ENCODE data around the gene E2F3. TPM values are rescaled to one million over a fixed set of nuclear protein-coding genes. Genes with fewer than 3 reads are reported as not detected.

E2F3 gene
- total RNA-seq, 1 experiment from 2014 or later = 30.2 TPM

- TF ChIP-seq, protein P1, sequence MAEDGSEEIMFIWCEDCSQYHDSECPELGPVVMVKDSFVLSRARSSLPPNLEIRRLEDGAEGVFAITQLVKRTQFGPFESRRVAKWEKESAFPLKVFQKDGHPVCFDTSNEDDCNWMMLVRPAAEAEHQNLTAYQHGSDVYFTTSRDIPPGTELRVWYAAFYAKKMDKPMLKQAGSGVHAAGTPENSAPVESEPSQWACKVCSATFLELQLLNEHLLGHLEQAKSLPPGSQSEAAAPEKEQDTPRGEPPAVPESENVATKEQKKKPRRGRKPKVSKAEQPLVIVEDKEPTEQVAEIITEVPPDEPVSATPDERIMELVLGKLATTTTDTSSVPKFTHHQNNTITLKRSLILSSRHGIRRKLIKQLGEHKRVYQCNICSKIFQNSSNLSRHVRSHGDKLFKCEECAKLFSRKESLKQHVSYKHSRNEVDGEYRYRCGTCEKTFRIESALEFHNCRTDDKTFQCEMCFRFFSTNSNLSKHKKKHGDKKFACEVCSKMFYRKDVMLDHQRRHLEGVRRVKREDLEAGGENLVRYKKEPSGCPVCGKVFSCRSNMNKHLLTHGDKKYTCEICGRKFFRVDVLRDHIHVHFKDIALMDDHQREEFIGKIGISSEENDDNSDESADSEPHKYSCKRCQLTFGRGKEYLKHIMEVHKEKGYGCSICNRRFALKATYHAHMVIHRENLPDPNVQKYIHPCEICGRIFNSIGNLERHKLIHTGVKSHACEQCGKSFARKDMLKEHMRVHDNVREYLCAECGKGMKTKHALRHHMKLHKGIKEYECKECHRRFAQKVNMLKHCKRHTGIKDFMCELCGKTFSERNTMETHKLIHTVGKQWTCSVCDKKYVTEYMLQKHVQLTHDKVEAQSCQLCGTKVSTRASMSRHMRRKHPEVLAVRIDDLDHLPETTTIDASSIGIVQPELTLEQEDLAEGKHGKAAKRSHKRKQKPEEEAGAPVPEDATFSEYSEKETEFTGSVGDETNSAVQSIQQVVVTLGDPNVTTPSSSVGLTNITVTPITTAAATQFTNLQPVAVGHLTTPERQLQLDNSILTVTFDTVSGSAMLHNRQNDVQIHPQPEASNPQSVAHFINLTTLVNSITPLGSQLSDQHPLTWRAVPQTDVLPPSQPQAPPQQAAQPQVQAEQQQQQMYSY (CRISPR knock-in tag; IDR thresholded peaks at IDR 0.05) = no peak
- TF ChIP-seq ATF3 (CRISPR knock-in tag; conservative IDR thresholded peaks at IDR 0.05) (no peak), ZNF138 (CRISPR knock-in tag; conservative IDR thresholded peaks at IDR 0.05) (no peak), CREM (CRISPR knock-in tag; IDR thresholded peaks at IDR 0.05) (no peak), MLX (CRISPR knock-in tag; IDR thresholded peaks at IDR 0.05) (no peak), TP53 (CRISPR knock-in tag; IDR thresholded peaks at IDR 0.05) (no peak), ZNF416 (CRISPR knock-in tag; IDR thresholded peaks at IDR 0.05) (no peak), KAT7 (CRISPR knock-in tag; IDR thresholded peaks at IDR 0.05; ENCODE audit: borderline replicate concordance) (no peak), ELF4 (CRISPR knock-in tag; IDR thresholded peaks at IDR 0.05; ENCODE audit: low read depth) (no peak)
- TF ChIP-seq, protein P2, sequence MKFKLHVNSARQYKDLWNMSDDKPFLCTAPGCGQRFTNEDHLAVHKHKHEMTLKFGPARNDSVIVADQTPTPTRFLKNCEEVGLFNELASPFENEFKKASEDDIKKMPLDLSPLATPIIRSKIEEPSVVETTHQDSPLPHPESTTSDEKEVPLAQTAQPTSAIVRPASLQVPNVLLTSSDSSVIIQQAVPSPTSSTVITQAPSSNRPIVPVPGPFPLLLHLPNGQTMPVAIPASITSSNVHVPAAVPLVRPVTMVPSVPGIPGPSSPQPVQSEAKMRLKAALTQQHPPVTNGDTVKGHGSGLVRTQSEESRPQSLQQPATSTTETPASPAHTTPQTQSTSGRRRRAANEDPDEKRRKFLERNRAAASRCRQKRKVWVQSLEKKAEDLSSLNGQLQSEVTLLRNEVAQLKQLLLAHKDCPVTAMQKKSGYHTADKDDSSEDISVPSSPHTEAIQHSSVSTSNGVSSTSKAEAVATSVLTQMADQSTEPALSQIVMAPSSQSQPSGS (CRISPR knock-in tag; IDR thresholded peaks at IDR 0.05; ENCODE audit: borderline replicate concordance, low read depth) = no peak
- TF ChIP-seq, protein P3, sequence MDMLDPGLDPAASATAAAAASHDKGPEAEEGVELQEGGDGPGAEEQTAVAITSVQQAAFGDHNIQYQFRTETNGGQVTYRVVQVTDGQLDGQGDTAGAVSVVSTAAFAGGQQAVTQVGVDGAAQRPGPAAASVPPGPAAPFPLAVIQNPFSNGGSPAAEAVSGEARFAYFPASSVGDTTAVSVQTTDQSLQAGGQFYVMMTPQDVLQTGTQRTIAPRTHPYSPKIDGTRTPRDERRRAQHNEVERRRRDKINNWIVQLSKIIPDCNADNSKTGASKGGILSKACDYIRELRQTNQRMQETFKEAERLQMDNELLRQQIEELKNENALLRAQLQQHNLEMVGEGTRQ (CRISPR knock-in tag; IDR thresholded peaks at IDR 0.05) = no peak
- TF ChIP-seq, protein P4, sequence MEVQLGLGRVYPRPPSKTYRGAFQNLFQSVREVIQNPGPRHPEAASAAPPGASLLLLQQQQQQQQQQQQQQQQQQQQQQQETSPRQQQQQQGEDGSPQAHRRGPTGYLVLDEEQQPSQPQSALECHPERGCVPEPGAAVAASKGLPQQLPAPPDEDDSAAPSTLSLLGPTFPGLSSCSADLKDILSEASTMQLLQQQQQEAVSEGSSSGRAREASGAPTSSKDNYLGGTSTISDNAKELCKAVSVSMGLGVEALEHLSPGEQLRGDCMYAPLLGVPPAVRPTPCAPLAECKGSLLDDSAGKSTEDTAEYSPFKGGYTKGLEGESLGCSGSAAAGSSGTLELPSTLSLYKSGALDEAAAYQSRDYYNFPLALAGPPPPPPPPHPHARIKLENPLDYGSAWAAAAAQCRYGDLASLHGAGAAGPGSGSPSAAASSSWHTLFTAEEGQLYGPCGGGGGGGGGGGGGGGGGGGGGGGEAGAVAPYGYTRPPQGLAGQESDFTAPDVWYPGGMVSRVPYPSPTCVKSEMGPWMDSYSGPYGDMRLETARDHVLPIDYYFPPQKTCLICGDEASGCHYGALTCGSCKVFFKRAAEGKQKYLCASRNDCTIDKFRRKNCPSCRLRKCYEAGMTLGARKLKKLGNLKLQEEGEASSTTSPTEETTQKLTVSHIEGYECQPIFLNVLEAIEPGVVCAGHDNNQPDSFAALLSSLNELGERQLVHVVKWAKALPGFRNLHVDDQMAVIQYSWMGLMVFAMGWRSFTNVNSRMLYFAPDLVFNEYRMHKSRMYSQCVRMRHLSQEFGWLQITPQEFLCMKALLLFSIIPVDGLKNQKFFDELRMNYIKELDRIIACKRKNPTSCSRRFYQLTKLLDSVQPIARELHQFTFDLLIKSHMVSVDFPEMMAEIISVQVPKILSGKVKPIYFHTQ (CRISPR knock-in tag; IDR thresholded peaks at IDR 0.05) = no peak
- TF ChIP-seq, protein P5, sequence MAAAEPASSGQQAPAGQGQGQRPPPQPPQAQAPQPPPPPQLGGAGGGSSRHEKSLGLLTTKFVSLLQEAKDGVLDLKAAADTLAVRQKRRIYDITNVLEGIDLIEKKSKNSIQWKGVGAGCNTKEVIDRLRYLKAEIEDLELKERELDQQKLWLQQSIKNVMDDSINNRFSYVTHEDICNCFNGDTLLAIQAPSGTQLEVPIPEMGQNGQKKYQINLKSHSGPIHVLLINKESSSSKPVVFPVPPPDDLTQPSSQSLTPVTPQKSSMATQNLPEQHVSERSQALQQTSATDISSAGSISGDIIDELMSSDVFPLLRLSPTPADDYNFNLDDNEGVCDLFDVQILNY (CRISPR knock-in tag; IDR thresholded peaks at IDR 0.05) = no peak
- TF ChIP-seq, protein P6, sequence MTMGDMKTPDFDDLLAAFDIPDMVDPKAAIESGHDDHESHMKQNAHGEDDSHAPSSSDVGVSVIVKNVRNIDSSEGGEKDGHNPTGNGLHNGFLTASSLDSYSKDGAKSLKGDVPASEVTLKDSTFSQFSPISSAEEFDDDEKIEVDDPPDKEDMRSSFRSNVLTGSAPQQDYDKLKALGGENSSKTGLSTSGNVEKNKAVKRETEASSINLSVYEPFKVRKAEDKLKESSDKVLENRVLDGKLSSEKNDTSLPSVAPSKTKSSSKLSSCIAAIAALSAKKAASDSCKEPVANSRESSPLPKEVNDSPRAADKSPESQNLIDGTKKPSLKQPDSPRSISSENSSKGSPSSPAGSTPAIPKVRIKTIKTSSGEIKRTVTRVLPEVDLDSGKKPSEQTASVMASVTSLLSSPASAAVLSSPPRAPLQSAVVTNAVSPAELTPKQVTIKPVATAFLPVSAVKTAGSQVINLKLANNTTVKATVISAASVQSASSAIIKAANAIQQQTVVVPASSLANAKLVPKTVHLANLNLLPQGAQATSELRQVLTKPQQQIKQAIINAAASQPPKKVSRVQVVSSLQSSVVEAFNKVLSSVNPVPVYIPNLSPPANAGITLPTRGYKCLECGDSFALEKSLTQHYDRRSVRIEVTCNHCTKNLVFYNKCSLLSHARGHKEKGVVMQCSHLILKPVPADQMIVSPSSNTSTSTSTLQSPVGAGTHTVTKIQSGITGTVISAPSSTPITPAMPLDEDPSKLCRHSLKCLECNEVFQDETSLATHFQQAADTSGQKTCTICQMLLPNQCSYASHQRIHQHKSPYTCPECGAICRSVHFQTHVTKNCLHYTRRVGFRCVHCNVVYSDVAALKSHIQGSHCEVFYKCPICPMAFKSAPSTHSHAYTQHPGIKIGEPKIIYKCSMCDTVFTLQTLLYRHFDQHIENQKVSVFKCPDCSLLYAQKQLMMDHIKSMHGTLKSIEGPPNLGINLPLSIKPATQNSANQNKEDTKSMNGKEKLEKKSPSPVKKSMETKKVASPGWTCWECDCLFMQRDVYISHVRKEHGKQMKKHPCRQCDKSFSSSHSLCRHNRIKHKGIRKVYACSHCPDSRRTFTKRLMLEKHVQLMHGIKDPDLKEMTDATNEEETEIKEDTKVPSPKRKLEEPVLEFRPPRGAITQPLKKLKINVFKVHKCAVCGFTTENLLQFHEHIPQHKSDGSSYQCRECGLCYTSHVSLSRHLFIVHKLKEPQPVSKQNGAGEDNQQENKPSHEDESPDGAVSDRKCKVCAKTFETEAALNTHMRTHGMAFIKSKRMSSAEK (CRISPR knock-in tag; IDR thresholded peaks at IDR 0.05; ENCODE audit: borderline replicate concordance) = no peak
These were observed 33.8 kb upstream of the E2F3 start (continued) for GRCh38 chr6:20367743-20368485.

Data from WTC11 (cell line).